HUES6 (cell line): ENCODE data around the gene JAGN1.
"Not testable (repeated sequence)": the region's sequence is repeated elsewhere in the genome, so short reads cannot be mapped to it uniquely, and the experiment has no call there.

Experiments
- H3K27ac ChIP-seq: 2 replicates; pipeline ENCODE4 v1.7.0; 2013; ENCODE audit warnings: low read depth, mild to moderate bottlenecking, low read length, inconsistent platforms
- H3K27me3 ChIP-seq: 2 replicates; pipeline ENCODE4 v1.6.1; 2013; ENCODE audit warnings: low read length; ENCODE audit not compliant: control insufficient read depth, insufficient read depth
- H3K36me3 ChIP-seq: 2 replicates; pipeline ENCODE4 v1.6.1; 2013; ENCODE audit warnings: low read length; ENCODE audit not compliant: control insufficient read depth, insufficient read depth
- H3K4me1 ChIP-seq: 2 replicates; pipeline ENCODE4 v1.6.1; 2013; ENCODE audit warnings: low read length; ENCODE audit not compliant: control insufficient read depth, insufficient read depth
- H3K4me3 ChIP-seq: 2 replicates; pipeline ENCODE4 v1.5.1; 2013; ENCODE audit warnings: low read depth, low read length
- H3K9ac ChIP-seq: one replicate; pipeline ENCODE4 v1.6.1; 2013; ENCODE audit warnings: mild to moderate bottlenecking, low read length
- H3K9me3 ChIP-seq: 2 replicates; pipeline ENCODE4 v1.6.1; 2013; ENCODE audit warnings: low read depth, low read length; ENCODE audit not compliant: control insufficient read depth, insufficient read depth

JAGN1 gene

DNA sequence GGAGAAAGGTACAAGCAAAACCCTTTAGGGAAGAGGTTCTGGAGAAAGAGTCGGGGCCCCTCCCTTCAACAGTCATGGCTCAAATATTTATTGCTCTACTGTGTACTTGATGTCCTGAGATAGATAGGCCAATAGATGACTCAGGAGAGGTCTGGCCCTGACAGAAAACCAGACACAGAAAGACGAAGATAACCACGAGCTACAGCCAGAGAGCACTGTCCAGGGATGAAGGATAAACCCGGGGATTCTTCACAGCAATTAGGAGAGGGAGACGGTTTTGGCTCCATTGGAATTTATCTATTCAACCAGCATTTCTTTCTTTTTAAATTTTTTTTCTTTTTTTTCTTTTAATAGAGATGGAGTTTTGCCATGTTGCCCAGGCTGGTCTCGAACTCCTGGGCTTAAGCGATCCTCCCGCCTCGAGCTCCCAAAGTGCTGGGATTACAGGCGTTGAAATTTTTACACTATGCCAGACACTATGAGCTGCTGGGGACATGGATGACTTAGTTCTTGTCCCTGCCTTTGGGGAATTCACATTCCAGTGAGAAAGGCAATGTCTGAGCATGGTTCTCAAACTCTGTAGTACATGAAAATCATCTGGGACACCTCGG is 5.8 kb upstream of the JAGN1 start:
- H3K27me3 ChIP-seq: no peaks in the 10 kb centered on the region
- peak overlapping the region; percentile 66; the same call in 1 of the 2 replicates for H3K27ac ChIP-seq
- H3K9ac ChIP-seq: peak overlapping the region; percentile 66
- no peaks in the 10 kb centered on the region for H3K36me3 ChIP-seq
- no peak overlapping the region for H3K4me3 ChIP-seq
- H3K9me3 ChIP-seq: no peaks in the 10 kb centered on the region
- H3K4me1 ChIP-seq: peaks cover 10% of the 10 kb centered on the region; the same call in 1 of the 2 replicates

GRCh38 chr3:9886328-9886727 is 4.1 kb upstream of the JAGN1 start:
- Histone ChIP-seq H3K27me3 (no peaks in the 10 kb centered on the region), H3K36me3 (no peaks in the 10 kb centered on the region), H3K9me3 (no peaks in the 10 kb centered on the region), H3K27ac (no peak overlapping the region), H3K9ac (no peak overlapping the region), H3K4me3 (no peak overlapping the region), H3K4me1 (peaks cover 10% of the 10 kb centered on the region; the same call in 1 of the 2 replicates)

DNA sequence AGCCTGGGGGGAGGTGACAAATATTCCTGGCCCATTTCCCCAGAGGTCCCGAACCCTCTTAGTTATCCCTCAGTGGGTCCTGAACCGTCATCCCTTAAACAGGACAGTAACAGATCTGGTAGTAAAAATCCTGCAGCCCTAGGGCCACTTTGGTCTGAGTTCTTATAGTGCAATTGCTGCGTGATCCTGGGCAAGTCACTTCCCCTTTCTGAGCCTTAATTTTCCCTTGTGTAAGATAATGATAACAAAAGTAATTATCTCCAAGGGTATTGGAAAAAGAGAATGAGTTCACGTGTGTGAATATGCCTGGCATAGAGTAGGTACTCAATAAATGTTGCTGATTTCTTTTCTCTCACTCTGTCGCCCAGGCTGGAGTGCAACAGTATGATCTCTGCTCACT is 2.9 kb upstream of the JAGN1 start:
- Histone ChIP-seq H3K27ac (no peak overlapping the region), H3K4me3 (no peak overlapping the region), H3K36me3 (peaks cover 4% of the 10 kb centered on the region), H3K9ac (no peak overlapping the region), H3K4me1 (peaks cover 10% of the 10 kb centered on the region; the same call in 1 of the 2 replicates), H3K9me3 (no peaks in the 10 kb centered on the region), H3K27me3 (no peaks in the 10 kb centered on the region)

DNA sequence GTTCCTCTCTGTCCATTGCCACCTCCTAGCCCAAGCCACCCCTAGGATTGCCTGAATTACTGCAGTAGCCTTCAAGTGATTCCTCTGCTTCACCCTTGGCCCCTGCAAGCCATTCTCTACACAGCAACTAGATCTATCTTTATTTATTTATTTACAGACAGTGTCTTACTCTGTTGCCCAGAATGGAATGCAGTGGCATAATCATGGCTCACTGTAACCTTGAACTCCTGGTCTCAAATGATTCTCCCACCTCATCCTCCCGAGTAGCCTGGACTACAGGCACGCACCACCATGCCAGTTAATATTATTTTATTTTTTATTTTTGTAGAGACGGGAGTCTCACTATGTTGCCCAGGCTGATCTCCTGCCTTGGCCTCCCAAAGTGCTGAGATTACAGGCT is 1.9 kb upstream of the JAGN1 start:
- no peaks in the 10 kb centered on the region for H3K9me3 ChIP-seq
- H3K27ac ChIP-seq: no peak overlapping the region
- H3K9ac ChIP-seq: no peak overlapping the region
- H3K36me3 ChIP-seq: peaks cover 14% of the 10 kb centered on the region
- H3K27me3 ChIP-seq: no peaks in the 10 kb centered on the region
- no peak overlapping the region for H3K4me3 ChIP-seq
- peaks cover 10% of the 10 kb centered on the region; the same call in 1 of the 2 replicates for H3K4me1 ChIP-seq

DNA sequence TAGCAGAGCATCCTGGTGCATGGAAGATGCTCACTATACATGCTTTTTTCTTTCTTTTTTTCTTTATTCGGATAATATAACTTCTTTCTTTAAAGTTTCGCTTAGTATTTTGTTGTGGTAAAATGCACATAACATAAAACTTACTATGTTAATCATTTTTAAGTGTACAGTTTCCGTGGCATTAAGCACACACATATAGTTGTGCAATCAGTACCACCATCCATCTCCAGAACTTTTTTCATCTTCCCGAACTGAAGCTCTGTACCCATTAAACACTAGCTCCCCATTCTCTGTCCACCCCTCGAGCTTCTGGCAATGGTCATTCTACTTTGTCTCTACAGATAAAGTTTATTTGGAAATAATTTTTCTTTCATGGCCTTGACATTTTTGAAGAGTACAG is 1.0 kb upstream of the JAGN1 start:
- H3K4me1 ChIP-seq: peaks cover under 1% of the 10 kb centered on the region; the same call in 1 of the 2 replicates
- H3K36me3 ChIP-seq: peaks cover 21% of the 10 kb centered on the region
- no peaks in the 10 kb centered on the region for H3K9me3 ChIP-seq
- H3K27ac ChIP-seq: no peak overlapping the region
- no peak overlapping the region for H3K4me3 ChIP-seq
- H3K9ac ChIP-seq: no peak overlapping the region
- H3K27me3 ChIP-seq: no peaks in the 10 kb centered on the region

DNA sequence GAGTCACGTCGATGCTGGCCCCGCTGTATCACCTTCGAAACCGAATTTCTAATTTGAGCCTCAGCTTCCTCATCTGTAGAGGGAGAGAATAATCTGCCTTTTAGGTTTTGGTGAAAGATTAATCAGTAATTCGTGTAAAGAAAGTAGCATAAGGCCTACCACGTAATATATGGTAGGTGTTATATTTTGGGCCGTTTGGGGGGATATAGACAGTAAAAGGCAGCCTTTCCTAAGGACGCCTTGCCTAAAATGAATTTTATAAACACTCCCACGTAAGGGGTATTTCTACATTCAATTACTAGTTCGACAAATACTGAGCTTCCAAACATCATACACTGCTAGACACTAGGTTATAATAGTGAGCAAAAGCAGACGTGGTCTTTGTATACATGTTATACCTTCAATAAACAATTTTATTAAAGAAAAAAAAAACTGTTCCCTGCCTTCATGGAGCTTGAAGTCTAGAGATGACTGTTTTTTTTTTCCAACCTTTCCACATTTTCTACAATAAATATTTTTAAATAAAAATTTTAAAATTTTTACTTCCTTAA is 737 bp downstream of the JAGN1 start:
- Histone ChIP-seq H3K36me3 (peaks cover 21% of the 10 kb centered on the region), H3K4me1 (no peaks in the 10 kb centered on the region), H3K27ac (peak overlapping the region; percentile 94), H3K9ac (peak overlapping the region; percentile 95), H3K4me3 (peak overlapping the region; percentile 95), H3K27me3 (no peaks in the 10 kb centered on the region), H3K9me3 (no peaks in the 10 kb centered on the region)

DNA sequence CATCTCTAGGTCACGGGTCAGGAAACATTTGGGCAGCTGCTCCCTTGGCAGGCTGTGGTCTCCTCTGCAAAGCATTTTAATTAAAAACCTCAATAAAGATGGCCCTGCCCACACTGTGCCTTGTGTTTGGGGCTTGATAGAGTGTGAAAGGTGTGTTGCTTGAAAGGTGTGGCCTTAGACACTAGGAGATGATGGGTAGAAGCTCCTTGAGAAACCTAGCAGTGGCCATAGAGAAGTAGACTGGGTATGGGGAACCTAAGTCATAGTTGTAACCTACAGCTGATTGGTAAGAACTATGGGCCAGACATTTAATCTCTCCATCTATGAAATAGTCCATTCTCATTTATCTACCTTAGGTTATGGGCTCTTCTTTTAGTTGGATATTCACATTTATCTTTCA is 3.3 kb downstream of the JAGN1 start:
- H3K9ac ChIP-seq: no peak overlapping the region
- H3K4me1 ChIP-seq: no peaks in the 10 kb centered on the region
- H3K27me3 ChIP-seq: no peaks in the 10 kb centered on the region
- H3K4me3 ChIP-seq: no peak overlapping the region
- peaks cover 21% of the 10 kb centered on the region for H3K36me3 ChIP-seq
- H3K9me3 ChIP-seq: no peaks in the 10 kb centered on the region
- H3K27ac ChIP-seq: no peak overlapping the region

DNA sequence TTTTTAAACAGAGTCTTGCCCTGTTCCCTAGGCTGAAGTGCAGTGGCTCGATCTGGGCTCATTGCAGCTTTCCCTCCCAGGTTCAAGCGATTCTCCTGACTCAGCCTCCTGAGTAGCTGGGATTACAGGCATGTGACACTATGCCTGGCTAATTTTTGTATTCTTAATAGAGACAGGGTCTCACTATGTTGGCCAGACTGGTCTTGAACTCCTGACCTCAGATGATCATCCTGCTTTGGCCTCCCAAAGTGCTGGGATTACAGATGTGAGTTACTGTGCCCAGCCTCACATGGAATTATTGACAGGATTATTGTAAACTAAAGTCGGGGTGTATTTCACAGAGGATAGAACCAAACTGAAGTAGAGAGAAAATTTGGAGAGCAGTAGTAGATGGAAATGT is 5.3 kb downstream of the JAGN1 start:
- H3K4me1 ChIP-seq, H3K27me3 ChIP-seq, H3K9me3 ChIP-seq, H3K9ac ChIP-seq, H3K27ac ChIP-seq, H3K4me3 ChIP-seq: not testable (repeated sequence)
- peaks cover 21% of the 10 kb centered on the region for H3K36me3 ChIP-seq

- not testable (repeated sequence) for H3K4me1 ChIP-seq, H3K4me3 ChIP-seq, H3K27me3 ChIP-seq, H3K27ac ChIP-seq, H3K9ac ChIP-seq, H3K9me3 ChIP-seq
- H3K36me3 ChIP-seq: peaks cover 21% of the 10 kb centered on the region
These were observed 6.5 kb downstream of the JAGN1 start for GRCh38 chr3:9896755-9897407.

GRCh38 chr3:9897408-9898372 is 7.3 kb downstream of the JAGN1 start:
- peaks cover 9% of the 10 kb centered on the region for H3K4me1 ChIP-seq

More at GRCh38 chr3:9897408-9898372, 7.3 kb downstream of the JAGN1 start:
- Histone ChIP-seq H3K27ac (no peak overlapping the region), H3K27me3 (no peaks in the 10 kb centered on the region), H3K4me3 (no peak overlapping the region), H3K36me3 (peaks cover 15% of the 10 kb centered on the region), H3K9ac (no peak overlapping the region), H3K9me3 (no peaks in the 10 kb centered on the region)
